GM19240 (cell line): ENCODE results near the gene PLCE1.

ENCODE experiments used
- DNase-seq: peaks from one replicate; pipeline ENCODE4 v3.0.0; 2011; ENCODE audit warnings: low spot score; ENCODE audit not compliant: insufficient read length

PLCE1 gene

GRCh38 chr10:94018107-94018506 is 24.4 kb downstream of the PLCE1 start:
- no peak for DNase-seq

DNA sequence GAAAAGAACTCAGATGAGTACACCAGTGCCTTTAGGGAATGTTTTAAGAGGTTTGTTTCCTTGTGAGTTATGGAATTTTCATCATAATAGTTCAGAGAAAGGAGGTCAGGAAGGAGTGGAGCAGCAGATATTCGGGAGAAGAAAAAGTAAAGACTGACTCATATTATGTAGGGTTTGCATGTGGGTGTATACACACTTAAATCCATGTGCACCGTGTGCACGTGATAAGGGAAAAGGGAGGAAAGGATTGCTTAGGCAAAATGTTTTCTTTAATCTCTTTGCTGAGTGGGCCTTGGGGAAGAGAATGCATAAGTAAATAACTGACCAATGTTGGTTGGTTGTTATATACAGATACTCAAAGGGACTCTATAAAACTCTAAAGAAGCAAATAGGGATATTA is 30.2 kb downstream of the PLCE1 start:
- no peak for DNase-seq

GRCh38 chr10:94024407-94024806 is 30.7 kb downstream of the PLCE1 start:
- DNase-seq = no peak

- DNase-seq = no peak
Measured at GRCh38 chr10:94025806-94026205, 32.1 kb downstream of the PLCE1 start.

- DNase-seq = no peak
Measured at GRCh38 chr10:94027197-94027596, 33.5 kb downstream of the PLCE1 start.

DNA sequence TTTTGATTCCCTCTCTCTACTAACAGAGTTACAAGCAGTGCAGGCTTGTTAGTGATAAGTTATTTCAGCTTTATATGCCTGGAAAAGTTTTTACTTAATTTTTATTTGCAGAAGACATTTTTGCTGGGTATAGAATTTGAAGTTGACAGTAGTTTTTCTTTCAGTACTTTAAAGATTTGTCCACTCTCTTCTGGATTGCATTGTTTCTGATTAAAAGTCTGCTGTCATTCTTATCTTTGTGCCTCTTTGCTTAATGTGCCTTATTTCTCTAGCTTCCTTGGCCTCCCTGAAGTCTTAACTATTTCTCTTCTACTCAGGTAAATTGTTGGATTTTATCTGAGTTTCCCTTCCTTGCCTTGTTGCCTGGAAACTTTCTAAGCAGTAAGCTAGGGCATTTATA is 36.2 kb downstream of the PLCE1 start:
- no peak for DNase-seq

DNA sequence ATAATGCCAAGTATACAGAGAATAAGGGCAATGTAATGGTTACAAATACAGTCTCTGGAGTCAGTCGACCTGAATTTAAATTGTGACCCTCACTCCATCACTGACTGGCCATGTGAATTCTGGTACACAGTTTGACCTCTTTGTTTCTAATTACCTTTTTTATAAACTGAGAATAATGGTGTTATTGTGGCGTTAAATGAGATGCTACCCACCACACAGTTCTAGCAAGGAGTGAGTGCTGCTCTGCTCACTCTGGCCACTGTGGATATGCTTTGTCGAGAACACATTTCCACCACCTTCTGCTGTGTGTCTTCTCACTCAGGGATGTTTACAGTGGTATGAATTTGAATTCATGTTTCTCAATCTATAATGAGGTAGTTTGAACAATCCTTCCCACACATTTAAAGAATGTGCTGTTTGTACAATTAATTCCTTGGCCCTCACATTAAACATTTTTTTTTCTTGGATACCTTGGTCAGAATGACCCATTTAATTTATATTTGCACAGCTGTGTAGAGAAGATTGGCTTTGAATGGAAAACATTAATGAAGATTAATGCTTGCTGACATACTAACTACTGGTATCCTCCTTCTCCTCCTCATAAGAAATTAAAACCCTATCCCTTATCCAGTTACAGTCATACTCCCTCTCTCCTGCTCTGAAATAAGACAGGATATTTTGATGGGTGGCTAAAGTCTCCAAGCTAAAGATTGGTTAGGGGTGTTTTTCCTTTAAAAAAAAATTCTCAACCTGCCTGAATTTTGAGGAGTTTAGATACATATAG is 42.4 kb downstream of the PLCE1 start:
- no peak for DNase-seq

GRCh38 chr10:94036766-94037033 is 43.0 kb downstream of the PLCE1 start:
- no peak for DNase-seq

GRCh38 chr10:94037286-94037685 is 43.6 kb downstream of the PLCE1 start:
- DNase-seq = no peak

- no peak for DNase-seq
Measured at GRCh38 chr10:94038024-94038423, 44.3 kb downstream of the PLCE1 start.

- no peak for DNase-seq
Measured at GRCh38 chr10:94041206-94041605, 47.5 kb downstream of the PLCE1 start.

GRCh38 chr10:94042001-94042833 is 48.5 kb downstream of the PLCE1 start:
- no peak for DNase-seq

DNA sequence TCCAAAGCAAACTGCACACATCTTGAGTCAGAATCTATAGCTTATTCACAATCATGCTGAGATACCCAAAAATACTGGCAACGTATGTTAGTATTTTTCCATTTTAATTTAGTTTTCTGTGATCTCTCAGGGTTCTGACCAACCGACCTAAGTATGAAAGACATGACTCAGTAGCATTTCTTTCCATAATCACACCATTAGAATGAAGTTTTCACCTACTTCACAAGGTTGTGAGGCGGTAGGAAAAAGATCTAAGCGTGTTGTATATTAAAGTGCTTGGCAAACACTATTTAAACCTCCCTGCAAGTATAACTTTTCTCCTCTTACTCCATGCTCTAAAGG is 49.1 kb downstream of the PLCE1 start:
- no peak for DNase-seq
